Panc1 (cell line): ENCODE results near the gene MAML3. TPM values are rescaled to one million over a fixed set of nuclear protein-coding genes. Genes with fewer than 3 reads are reported as not detected.

Experiments used
- ATAC-seq: fragments of 200-7000 bp; cut with Tn5 transposase; 2 replicates; pipeline ENCODE4 v1.9.1; 2020; ENCODE audit warnings: mild to moderate bottlenecking, moderate library complexity
- BruUV-seq: library from RNA; stranded (reverse); fragments of 400-500 nt; replicated peaks from 2 replicates; lab custom pipeline; 2021; lab: Mats Ljungman, UMichigan
- CTCF ChIA-PET: fragments of 300-600 bp; sonication (Branson Sonifier 250); formaldehyde crosslinking; loops from one replicate; lab custom pipeline; 2022; ENCODE audit warnings: antibody characterized with exemption; lab: Charles Lee
- POLR2A ChIA-PET: fragments of 300-600 bp; sonication (Branson Sonifier 250); formaldehyde crosslinking; loops from one replicate; lab custom pipeline; 2022; ENCODE audit warnings: antibody characterized with exemption; lab: Charles Lee
- DNase-seq: peaks from one replicate; pipeline ENCODE4 v3.0.0-alpha.2; 2010; ENCODE audit warnings: low read depth, low spot score
- H3K27ac ChIP-seq: 2 replicates; pipeline ENCODE4 v1.5.1; 2011; ENCODE audit warnings: mild to moderate bottlenecking, low read length, inconsistent platforms
- H3K27me3 ChIP-seq: fragments of 200-500 bp; sonication (Bioruptor generic); 2 replicates; pipeline ENCODE4 v1.6.0; 2014; ENCODE audit warnings: low read length, inconsistent platforms; ENCODE audit not compliant: control insufficient read depth, insufficient read depth
- H3K36me3 ChIP-seq: fragments of 200-500 bp; sonication (Bioruptor generic); 2 replicates; pipeline ENCODE4 v1.5.1; 2014; ENCODE audit warnings: inconsistent platforms, mild to moderate bottlenecking, low read length, moderate library complexity; ENCODE audit not compliant: control insufficient read depth, insufficient read depth
- H3K4me1 ChIP-seq: 2 replicates; pipeline ENCODE4 v1.5.1; 2011; ENCODE audit warnings: inconsistent platforms, mild to moderate bottlenecking, low read length, moderate library complexity; ENCODE audit not compliant: control insufficient read depth, insufficient read depth
- H3K4me3 ChIP-seq, 2 experiments: 2 replicates each; pipeline ENCODE4 v1.5.1; 2011 to 2012; ENCODE audit warnings: low read depth in 2 of 2, low read length in 2 of 2, mild to moderate bottlenecking in 2 of 2, inconsistent platforms in 1 of 2, moderate library complexity in 1 of 2
- H3K9me3 ChIP-seq: fragments of 200-500 bp; sonication (Bioruptor generic); 2 replicates; pipeline ENCODE4 v1.5.1; 2014; ENCODE audit warnings: low read depth, mild to moderate bottlenecking, inconsistent platforms, low read length, moderate library complexity; ENCODE audit not compliant: control insufficient read depth, insufficient read depth
- POLR2AphosphoS5 ChIP-seq: IDR thresholded peaks from 2 replicates; pipeline ENCODE4 v1.6.1; 2012; ENCODE audit warnings: mild to moderate bottlenecking, low read depth, low read length, moderate library complexity
- REST ChIP-seq, 2 experiments: IDR thresholded peaks; 2 replicates each; pipeline ENCODE4 v1.6.1; 2011 to 2012; ENCODE audit warnings: low read depth in 2 of 2, control low read depth in 1 of 2, low read length in 1 of 2, mild to moderate bottlenecking in 1 of 2, moderate library complexity in 1 of 2; ENCODE audit not compliant: insufficient read depth in 1 of 2
- SIN3A ChIP-seq: IDR thresholded peaks from 2 replicates; pipeline ENCODE4 v1.6.1; 2012; ENCODE audit warnings: low read depth, mild to moderate bottlenecking, low read length, moderate library complexity, borderline replicate concordance; ENCODE audit not compliant: insufficient read depth
- TCF7L2 ChIP-seq: IDR thresholded peaks from 2 replicates; pipeline ENCODE4 v1.6.1; 2011; ENCODE audit warnings: mild to moderate bottlenecking, low read depth, low read length, inconsistent platforms
- in situ Hi-C: cut with HindIII; loops from 2 replicates; pipeline ENCODE4 v1.10.0; 2016; ENCODE audit warnings: low sequenced_read_pairs, low pct_unique_long_range_greater_than_20kb
- intact Hi-C: fragments of 100-400 bp; cut with micrococcal nuclease; formaldehyde crosslinking; loops from one replicate; pipeline ENCODE4 v1.10.0; 2022; ENCODE audit not compliant: unreplicated experiment
- total RNA-seq: library from RNA; stranded (reverse); gene quantifications from one replicate; pipeline ENCODE4 v1.2.1, GENCODE V29; 2021; ENCODE audit not compliant: unreplicated experiment
- TF ChIP-seq, protein P1 (sequence below): fragments of 450-650 bp; IDR thresholded peaks from 2 replicates; pipeline ENCODE4 v1.5.1; 2017; ENCODE audit warnings: mild to moderate bottlenecking

The MAML3 gene
- total RNA-seq, 1 experiment from 2014 or later: 7.7 TPM

DNA sequence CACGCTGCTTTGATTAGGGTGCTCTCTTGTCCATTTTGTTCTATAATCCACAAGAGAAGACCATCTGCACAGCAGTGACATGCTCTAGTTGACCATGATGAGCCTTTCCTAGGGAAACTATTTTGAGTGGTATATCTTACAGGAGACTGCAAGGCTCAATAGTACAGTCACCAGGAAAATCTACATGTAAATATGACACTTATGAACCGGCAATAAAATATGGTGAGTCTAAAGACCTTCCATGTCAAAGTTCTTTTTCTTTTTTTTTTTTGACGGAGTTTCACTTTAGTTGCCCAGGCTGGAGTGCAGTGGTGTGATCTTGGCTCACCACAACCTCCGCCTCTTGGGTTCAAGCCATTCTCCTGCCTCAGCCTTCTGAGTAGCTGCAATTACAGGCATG lies 384.6 kb downstream of the MAML3 start:
- no TSS peak for BruUV-seq
- ATAC-seq: no peak
- H3K36me3 ChIP-seq: no peaks in the 10 kb centered on the region
- no peaks in the 10 kb centered on the region for H3K9me3 ChIP-seq
- no peaks in the 10 kb centered on the region for H3K27me3 ChIP-seq
- TF ChIP-seq POLR2AphosphoS5 (no peak), REST (IDR thresholded peaks at IDR 0.05; ENCODE audit: insufficient read depth in 1 of 2, low read depth in 2 of 2, low read length in 1 of 2) (no peak), SIN3A (no peak), TCF7L2 (no peak)
- TF ChIP-seq, protein P1, sequence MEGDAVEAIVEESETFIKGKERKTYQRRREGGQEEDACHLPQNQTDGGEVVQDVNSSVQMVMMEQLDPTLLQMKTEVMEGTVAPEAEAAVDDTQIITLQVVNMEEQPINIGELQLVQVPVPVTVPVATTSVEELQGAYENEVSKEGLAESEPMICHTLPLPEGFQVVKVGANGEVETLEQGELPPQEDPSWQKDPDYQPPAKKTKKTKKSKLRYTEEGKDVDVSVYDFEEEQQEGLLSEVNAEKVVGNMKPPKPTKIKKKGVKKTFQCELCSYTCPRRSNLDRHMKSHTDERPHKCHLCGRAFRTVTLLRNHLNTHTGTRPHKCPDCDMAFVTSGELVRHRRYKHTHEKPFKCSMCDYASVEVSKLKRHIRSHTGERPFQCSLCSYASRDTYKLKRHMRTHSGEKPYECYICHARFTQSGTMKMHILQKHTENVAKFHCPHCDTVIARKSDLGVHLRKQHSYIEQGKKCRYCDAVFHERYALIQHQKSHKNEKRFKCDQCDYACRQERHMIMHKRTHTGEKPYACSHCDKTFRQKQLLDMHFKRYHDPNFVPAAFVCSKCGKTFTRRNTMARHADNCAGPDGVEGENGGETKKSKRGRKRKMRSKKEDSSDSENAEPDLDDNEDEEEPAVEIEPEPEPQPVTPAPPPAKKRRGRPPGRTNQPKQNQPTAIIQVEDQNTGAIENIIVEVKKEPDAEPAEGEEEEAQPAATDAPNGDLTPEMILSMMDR: no peak
- POLR2A ChIA-PET: no interaction called here
- H3K4me3 ChIP-seq: no peak overlapping the region
- CTCF ChIA-PET: no interaction called here
- H3K4me1 ChIP-seq: no peaks in the 10 kb centered on the region
- no peak overlapping the region for H3K27ac ChIP-seq
- intact Hi-C loops: no loop called here
- DNase-seq: no peak
- in situ Hi-C loops: no loop called here

DNA sequence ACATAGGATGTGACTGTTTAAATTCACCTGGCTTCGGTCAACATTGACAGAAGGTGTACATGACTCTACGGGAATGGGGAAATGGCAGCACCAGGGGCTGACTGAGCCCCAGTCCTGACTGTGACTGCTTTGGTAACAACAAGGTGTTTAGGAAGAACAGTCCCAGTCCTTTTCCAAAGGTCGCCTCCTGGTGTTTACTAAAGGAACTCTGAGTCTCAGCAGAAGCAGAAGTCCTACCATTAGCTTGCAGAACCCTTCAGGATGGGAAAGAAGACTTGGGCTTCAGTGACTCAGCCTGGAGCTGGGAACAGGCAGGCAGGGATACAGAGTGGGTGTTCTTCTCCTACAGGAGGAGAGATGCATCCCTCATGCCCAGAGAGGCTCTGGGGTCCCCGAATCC lies 385.1 kb downstream of the MAML3 start:
- ATAC-seq (no peak), DNase-seq (no peak)
- Histone ChIP-seq H3K27me3 (no peaks in the 10 kb centered on the region), H3K36me3 (no peaks in the 10 kb centered on the region), H3K4me1 (peaks cover 5% of the 10 kb centered on the region), H3K4me3 (no peak overlapping the region), H3K9me3 (no peaks in the 10 kb centered on the region), H3K27ac (no peak overlapping the region)
- ChIA-PET POLR2A (no interaction called here), CTCF (interaction anchor here (0.6 kb wide), 1 partner anchor 145 kb away, joined by 3 read pairs; no protein-coding TSS in a partner anchor)
- no TSS peak for BruUV-seq
- TF ChIP-seq, protein P1: peak; percentile 18; the same call in 1 of the 2 replicates
- TF ChIP-seq TCF7L2: no peak
- intact Hi-C loops (no loop called here), in situ Hi-C loops (no loop called here)
